Tibial artery (tissue), 4 donors: Measurements from ENCODE around the gene SCARF2.

Experiments used
- DNase-seq, 2 donors: peaks; one replicate each; pipeline ENCODE4 v3.0.0-alpha.2; 2019
- H3K27ac ChIP-seq, 2 donors: fragments of 200-600 bp; sonication (generic) in 1 of 2; 1 replicate in 1 of 2; 2 replicates in 1 of 2; pipeline ENCODE4 v1.5.1; 2018 to 2019; ENCODE audit warnings: mild to moderate bottlenecking in 1 of 2
- H3K27me3 ChIP-seq, 2 donors: fragments of 200-600 bp; sonication (generic) in 1 of 2; one replicate each; pipeline versions ENCODE4 v1.5.1 to v1.6.0; 2016 to 2019
- H3K36me3 ChIP-seq, 3 donors: fragments of 200-600 bp; sonication (generic) in 2 of 3; one replicate each; pipeline ENCODE4 v1.5.1; 2016 to 2019; ENCODE audit warnings: mild to moderate bottlenecking in 2 of 3
- H3K4me1 ChIP-seq, 4 donors: fragments of 200-600 bp; sonication (generic) in 2 of 4; 1 replicate in 3 of 4; 2 replicates in 1 of 4; pipeline ENCODE4 v1.5.1; 2016 to 2019
- H3K4me3 ChIP-seq, 2 donors: fragments of 200-600 bp; sonication (generic) in 1 of 2; 1 replicate in 1 of 2; 2 replicates in 1 of 2; pipeline ENCODE4 v1.5.1; 2018 to 2019; ENCODE audit warnings: mild to moderate bottlenecking in 2 of 2
- H3K9me3 ChIP-seq, 3 donors: fragments of 200-600 bp; sonication (generic) in 1 of 3; one replicate each; pipeline ENCODE4 v1.5.1; 2016 to 2019
- intact Hi-C: fragments of 100-400 bp; cut with DNase I; formaldehyde crosslinking; loops from one replicate; pipeline ENCODE4 v1.15.0; 2023; ENCODE audit warnings: low total_unique reads
- TF ChIP-seq, protein P1 (sequence below), 2 experiments: fragments of 200-600 bp in 1 of 2; fragments of 450-650 bp in 1 of 2; IDR thresholded peaks; one replicate each; pipeline ENCODE4 v1.5.1; 2017 to 2019; ENCODE audit warnings: antibody characterized with exemption in 2 of 2, mild to moderate bottlenecking in 1 of 2, moderate library complexity in 1 of 2

SCARF2 gene

DNA sequence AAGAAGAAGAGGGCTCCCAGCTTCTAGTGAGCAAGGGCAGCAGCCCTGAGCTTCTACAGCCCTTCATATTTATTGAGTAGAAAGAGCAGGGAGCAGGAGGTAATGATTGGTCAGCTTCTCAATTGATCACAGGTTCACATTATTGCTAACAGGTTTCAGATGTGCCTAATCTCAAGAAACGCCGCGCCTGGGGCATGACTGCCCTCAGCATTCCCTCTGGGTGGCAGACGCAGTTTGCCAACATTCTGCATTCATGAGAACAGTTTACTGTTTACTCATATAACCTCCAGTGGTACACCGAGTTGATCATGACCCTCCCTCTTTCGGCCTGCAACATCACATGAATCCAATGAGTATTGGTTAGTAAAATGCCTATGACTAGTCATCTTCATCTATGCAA, 48.3 kb downstream of the SCARF2 start:
- Histone ChIP-seq H3K4me3 (no peak overlapping the region), H3K27me3 (peaks cover 0 to 20% of the 10 kb centered on the region in 2 donors), H3K27ac (no peak overlapping the region), H3K36me3 (no peaks in the 10 kb centered on the region), H3K4me1 (peaks cover 0 to 6% (median 2%) of the 10 kb centered on the region in 4 donors), H3K9me3 (no peaks in the 10 kb centered on the region)
- intact Hi-C loops = no loop called here
- TF ChIP-seq, protein P1, sequence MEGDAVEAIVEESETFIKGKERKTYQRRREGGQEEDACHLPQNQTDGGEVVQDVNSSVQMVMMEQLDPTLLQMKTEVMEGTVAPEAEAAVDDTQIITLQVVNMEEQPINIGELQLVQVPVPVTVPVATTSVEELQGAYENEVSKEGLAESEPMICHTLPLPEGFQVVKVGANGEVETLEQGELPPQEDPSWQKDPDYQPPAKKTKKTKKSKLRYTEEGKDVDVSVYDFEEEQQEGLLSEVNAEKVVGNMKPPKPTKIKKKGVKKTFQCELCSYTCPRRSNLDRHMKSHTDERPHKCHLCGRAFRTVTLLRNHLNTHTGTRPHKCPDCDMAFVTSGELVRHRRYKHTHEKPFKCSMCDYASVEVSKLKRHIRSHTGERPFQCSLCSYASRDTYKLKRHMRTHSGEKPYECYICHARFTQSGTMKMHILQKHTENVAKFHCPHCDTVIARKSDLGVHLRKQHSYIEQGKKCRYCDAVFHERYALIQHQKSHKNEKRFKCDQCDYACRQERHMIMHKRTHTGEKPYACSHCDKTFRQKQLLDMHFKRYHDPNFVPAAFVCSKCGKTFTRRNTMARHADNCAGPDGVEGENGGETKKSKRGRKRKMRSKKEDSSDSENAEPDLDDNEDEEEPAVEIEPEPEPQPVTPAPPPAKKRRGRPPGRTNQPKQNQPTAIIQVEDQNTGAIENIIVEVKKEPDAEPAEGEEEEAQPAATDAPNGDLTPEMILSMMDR (IDR thresholded peaks at IDR 0.05) = no peak
- DNase-seq = no peak

DNA sequence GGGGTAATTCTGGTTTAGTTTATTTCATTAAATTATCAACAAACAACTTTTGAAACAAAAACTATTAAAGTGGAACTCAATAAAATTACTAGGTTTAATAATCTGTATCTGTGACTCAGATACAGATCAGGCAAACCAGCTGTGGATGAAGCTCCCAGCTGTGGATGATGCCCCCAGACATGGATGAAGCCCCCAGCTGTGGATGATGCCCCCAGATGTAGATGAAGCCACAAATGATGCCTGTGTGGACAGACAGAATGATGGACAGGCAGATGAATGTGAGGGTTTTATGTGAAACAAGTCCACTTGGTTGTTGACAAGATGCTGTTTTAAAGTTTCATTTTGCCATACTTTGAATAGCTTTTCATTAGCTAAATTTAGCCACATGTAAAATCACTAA, 49.4 kb downstream of the SCARF2 start:
- no peak for DNase-seq
- Histone ChIP-seq H3K9me3 (no peaks in the 10 kb centered on the region), H3K27me3 (peaks cover 0 to 28% of the 10 kb centered on the region in 2 donors), H3K36me3 (no peaks in the 10 kb centered on the region), H3K4me3 (no peak overlapping the region), H3K27ac (no peak overlapping the region), H3K4me1 (peaks cover 0 to under 1% (median 0%) of the 10 kb centered on the region in 4 donors)
- TF ChIP-seq, protein P1 (IDR thresholded peaks at IDR 0.05) = no peak
- intact Hi-C loops = no loop called here

DNA sequence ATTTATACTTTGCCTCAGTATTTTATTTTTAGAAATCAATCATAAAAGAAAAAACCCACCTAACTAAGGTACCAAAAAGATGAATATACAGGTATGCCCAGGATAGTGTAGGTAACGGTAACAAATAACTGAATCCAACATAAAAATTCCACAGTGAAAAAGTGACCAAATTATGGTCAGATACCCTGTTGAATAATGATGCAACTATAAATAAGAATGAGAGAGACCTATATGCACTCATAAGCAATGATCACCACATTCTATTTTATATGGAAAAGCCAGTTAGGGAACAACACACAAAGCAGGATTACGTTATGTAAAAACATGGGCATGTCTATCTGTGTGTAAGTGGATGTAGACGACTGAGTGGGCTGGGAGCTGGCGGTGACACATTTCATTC, 50.7 kb downstream of the SCARF2 start:
- no peak overlapping the region for H3K27ac ChIP-seq
- H3K36me3 ChIP-seq = no peaks in the 10 kb centered on the region
- H3K4me1 ChIP-seq = no peaks in the 10 kb centered on the region
- intact Hi-C loops = no loop called here
- peaks cover 0 to 28% of the 10 kb centered on the region in 2 donors for H3K27me3 ChIP-seq
- TF ChIP-seq, protein P1 (IDR thresholded peaks at IDR 0.05) = no peak
- H3K9me3 ChIP-seq = no peaks in the 10 kb centered on the region
- H3K4me3 ChIP-seq = no peak overlapping the region
- DNase-seq = no peak

DNA sequence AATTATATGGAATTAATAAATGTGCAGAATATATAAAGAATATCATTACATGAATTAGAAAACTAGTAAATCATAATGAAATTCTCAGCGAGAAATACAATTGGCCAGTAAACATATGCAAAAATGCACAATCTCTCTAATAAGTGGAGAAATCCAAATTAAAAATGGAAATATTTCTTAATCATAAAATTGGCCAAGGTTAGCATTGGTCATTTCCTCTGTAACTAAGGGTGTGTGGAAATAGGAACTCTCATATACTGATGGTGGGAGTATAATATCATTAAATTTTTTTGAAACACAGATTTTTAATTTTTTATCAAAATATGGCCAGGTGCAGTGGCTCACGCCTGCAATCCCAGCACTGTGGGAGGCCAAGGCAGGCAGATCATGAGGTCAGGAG, 51.3 kb downstream of the SCARF2 start:
- no peaks in the 10 kb centered on the region for H3K9me3 ChIP-seq
- H3K36me3 ChIP-seq = no peaks in the 10 kb centered on the region
- intact Hi-C loops = no loop called here
- no peak for DNase-seq
- H3K4me3 ChIP-seq = no peak overlapping the region
- TF ChIP-seq, protein P1 (IDR thresholded peaks at IDR 0.05) = no peak
- no peaks in the 10 kb centered on the region for H3K4me1 ChIP-seq
- H3K27me3 ChIP-seq = peaks cover 0 to 28% of the 10 kb centered on the region in 2 donors
- H3K27ac ChIP-seq = no peak overlapping the region

DNA sequence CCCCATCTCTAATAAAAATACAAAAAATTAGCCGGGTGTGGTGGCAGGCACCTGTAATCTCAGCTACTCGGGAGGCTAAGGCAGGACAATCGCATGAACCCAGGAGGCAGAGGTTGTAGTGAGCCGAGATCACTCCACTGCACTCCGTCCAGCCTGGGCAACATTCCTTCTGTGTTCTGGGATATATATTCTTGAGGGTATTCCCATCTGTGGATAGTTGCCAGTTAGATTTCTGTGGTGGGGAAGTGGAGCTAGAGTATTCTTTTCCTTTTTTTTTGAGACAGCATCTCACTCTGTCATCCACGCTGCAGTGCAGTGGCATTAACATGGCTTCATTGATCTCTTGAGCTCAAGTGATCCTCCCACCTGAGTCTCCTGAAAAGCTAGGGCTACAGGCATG, 52.8 kb downstream of the SCARF2 start:
- intact Hi-C loops = no loop called here
- H3K4me3 ChIP-seq = no peak overlapping the region

More for the DNA sequence above, 52.8 kb downstream of the SCARF2 start:
- TF ChIP-seq, protein P1 (IDR thresholded peaks at IDR 0.05) = no peak
- no peaks in the 10 kb centered on the region for H3K36me3 ChIP-seq
- H3K4me1 ChIP-seq = no peaks in the 10 kb centered on the region
- no peak for DNase-seq
- no peaks in the 10 kb centered on the region for H3K9me3 ChIP-seq
- no peak overlapping the region for H3K27ac ChIP-seq
- peaks cover 0 to 28% of the 10 kb centered on the region in 2 donors for H3K27me3 ChIP-seq
